Measurements from ENCODE around the gene EIF3L.

The EIF3L gene

DNA sequence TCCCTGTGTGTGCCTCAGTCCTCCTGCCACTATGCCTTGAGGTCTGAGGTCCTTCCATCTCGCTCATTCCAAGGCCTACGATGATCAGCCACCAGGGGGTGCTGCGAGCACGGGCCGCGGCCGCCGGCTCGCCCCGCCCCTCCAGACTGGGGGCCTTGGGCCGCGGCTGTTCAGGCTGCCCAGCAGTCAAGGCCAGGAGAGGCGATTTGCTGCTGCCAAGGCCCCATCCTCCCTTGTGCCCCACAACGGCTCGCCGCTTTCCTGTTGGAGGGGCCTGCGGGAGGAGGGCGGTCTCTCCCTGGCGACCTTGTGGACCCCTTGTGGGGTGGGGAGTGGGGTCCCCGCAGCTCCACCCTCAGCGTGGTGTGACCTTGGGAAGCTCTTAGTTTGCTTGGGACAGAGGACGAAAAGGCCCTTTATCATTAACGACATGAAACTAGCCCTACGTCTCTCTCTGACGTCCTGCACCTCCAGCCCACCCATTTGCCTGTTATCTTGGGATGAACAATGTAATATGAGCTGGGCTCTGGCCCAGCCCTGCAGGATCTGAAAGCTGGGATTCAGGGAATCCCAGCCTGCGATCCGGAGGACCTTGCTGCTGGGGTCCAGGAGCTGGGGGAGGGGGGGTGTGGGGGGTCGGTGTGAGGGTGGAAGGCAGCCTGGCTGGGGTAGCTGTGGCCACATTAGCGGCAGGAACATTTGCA lies 31.4 kb upstream of the EIF3L start:
- DNase-seq = peak; percentile 96

DNA sequence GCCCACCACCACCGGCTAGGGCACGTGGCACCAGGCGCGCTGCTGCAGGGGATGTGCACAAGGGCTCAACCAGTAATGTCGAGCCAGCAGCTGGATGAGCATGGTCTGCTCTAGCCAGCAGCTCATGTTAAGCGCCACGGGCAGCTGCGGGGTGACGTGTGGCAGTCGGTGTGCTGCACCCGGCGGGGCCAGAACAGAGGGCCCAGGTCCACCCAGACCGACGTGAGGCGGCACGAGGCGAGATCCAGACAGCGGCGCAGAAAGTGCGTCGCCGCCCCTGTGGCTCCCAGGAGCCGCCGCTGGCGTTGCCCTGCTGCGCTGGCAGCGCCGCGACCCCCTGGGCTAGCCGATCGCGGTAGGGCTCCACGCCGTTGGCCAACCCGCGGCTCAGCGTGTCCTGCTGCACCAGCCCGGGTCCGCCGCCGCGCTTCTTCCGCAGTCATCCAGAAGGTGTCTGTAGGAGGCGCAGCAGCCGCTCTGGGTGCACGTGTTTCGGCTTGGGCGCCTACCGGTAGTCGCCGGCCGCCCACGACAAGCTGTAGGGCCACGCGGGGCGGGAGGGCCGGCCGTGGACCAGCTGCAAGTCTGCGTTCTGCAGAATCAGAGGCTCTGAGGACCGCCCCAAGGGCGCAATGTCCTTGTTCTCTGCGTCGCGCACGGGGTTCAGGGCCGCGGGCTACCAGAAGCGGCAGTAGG lies 30.7 kb upstream of the EIF3L start:
- DNase-seq = peak; percentile 86

DNA sequence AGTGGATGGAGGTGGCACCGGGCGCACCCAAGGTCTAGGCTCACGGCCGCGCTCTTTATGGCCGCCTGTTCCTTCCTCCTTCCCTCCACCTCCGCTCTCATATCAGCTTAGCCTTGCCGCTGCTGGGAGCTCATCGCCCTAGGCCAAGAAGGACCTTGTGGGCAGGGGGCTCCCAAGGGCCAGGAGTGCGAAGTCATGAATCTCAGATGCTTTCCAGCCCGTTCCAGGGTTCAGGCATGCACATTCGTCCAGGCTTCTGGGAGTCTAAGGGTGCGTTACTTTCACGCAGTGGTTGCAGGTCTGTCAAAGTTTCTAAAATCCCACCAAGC lies 30.1 kb upstream of the EIF3L start:
- no peak for DNase-seq

DNA sequence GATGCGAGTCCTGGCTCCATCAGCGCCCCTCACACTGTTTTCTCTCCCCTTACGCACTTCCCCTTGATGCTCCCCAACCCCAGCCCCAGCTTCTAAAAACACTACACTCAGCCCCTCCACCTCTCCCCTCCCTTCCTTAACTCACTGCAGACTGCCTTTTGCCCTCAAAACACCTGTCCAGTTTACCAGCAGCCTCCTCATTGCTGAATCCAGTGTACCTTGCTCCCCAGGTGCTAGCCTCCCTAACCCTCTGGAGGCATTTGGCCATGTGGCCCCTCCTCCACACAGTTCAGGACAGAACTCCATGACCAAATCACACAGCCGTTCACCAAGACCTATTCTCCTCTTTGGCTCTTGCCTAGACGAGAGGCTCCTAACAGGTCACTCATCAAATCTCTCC lies 28.9 kb upstream of the EIF3L start:
- no peak for DNase-seq

DNA sequence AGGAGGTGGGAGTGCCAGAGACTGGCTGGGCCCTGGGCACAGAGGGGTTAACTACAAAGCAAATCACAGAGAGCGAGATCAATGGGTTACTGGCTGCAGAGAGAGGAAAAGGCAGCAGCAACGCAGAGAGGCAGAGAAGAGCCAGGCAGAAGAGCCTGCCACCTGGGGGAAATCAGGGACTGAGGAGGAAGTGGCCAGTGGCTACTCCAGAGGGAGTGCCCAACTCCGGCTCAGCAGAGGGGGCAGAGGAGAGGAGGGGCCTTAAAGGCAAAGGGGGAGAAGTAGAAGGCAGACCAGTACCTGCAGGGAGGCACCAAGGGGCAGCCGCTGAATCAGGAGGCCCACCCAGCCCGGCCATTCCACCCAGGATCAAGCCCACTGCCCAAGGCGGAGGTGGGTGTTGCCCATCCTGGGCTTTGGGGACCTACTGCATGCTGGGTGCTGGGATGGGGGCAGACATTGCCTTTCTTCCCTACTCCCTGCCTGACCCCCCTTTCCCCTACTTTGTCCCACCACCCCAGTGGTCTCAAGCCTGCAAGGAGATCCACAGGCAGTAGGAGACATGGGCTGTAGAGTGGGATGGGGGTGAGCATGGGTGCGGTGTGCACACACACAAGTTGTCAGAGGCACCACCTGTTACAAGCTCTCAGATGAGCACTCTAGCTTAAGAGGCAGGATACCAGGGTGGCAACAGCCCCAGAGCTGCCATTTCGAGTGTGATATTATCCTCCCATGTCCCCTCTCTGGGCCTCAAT lies 27.0 kb upstream of the EIF3L start:
- DNase-seq = no peak

DNA sequence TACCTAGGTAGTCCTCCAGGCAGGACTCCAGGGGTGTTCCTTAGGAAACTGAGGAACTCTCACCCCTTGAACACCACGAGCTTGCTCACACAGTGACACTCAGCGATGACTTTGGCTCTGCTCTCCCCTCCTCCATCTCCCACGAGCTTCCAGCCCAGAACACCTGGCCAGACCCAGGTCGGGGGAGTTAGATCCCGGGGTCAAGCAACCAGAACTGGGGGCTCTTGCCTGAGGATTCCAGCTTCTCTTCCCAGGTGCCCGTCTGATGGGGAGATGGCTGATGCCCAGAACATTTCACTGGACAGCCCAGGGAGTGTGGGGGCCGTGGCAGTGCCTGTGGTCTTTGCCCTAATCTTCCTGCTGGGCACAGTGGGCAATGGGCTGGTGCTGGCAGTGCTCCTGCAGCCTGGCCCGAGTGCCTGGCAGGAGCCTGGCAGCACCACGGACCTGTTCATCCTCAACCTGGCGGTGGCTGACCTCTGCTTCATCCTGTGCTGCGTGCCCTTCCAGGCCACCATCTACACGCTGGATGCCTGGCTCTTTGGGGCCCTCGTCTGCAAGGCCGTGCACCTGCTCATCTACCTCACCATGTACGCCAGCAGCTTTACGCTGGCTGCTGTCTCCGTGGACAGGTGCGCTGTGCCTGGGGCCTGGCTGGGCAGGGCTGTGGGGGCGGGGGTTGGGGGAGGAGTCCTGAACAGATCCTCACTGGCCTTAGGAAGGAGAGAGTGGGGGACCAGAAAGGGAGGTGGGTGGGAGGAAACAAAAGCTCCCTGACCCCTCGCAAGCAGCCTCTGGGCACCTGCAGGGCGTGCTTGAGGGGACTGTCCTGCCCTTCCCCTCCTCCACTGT lies 25.9 kb upstream of the EIF3L start, which contains the start of gene GALR3:
Gene GALR3 (plus strand): TSS at position 249 of the 852 bp plus-strand sequence. CDS start 25 bp downstream, at position 274.
- no peak for DNase-seq

DNA sequence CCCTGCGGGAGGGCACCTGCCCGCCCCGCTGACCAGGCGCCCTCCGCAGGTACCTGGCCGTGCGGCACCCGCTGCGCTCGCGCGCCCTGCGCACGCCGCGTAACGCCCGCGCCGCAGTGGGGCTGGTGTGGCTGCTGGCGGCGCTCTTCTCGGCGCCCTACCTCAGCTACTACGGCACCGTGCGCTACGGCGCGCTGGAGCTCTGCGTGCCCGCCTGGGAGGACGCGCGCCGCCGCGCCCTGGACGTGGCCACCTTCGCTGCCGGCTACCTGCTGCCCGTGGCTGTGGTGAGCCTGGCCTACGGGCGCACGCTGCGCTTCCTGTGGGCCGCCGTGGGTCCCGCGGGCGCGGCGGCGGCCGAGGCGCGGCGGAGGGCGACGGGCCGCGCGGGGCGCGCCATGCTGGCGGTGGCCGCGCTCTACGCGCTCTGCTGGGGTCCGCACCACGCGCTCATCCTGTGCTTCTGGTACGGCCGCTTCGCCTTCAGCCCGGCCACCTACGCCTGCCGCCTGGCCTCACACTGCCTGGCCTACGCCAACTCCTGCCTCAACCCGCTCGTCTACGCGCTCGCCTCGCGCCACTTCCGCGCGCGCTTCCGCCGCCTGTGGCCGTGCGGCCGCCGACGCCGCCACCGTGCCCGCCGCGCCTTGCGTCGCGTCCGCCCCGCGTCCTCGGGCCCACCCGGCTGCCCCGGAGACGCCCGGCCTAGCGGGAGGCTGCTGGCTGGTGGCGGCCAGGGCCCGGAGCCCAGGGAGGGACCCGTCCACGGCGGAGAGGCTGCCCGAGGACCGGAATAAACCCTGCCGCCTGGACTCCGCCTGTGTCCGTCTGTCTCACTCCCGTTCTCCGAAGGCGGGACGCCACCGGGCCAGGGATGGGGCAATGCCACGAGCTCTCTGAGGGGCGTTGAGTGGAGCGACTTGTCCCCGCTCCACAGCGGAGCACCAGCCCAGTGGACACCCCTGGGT lies 24.3 kb upstream of the EIF3L start:
- DNase-seq = peak; percentile 64

DNA sequence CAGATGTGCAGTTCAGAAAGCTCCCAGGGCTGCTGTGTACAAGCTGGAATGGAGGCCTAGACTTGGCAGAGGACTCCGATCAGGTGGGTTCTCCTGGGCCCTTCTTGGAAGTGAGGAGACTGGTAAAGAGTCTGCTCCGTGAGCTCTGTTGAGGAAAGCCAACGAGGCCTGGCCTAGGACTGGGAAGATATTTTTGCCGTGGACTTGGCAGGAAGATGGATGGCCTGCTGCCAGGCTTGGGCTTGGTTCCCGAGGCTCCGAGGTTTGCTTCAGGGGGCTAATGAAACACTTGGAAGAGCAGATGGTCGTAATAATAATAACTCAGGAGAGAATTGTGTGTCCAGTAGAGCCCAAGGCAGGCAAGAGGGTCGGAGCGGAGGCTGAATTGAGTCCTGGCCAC lies 22.2 kb upstream of the EIF3L start:
- DNase-seq = no peak

DNA sequence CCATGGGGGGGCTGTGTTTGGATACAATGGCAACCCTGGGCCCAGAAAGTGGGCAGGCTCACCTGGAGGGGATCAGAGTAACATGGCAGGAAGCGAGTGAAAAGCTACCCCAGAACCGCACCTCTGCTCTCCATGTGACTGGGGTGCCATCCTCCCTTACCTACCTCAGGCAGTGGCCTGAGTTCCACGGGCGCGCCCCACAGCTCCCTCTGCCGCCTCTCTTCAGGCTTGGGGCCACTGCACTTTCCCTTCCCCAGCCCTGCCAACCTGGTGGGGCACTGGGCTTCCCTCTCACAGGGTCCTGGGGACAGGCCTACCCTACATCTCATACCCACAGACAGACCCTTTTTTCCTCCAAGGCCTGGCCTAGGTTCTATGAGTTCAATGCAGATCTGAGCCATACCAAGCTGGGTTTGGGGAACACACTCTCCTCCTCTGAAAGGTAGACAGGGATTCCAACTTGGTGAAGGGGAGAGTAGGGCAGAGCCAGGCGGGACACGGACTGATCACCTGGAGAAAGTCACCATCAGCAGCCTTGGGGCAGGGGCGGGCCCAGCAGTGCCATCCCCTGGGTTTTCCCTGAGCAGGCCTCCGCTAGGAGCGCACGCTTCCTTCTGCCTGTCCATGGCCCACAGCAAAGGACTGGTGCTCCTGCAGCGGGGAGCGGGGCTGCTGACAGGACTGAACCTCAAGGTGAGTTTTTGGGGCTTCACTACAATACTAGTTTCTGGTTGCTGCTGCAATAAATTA lies 19.0 kb upstream of the EIF3L start:
- no peak for DNase-seq

DNA sequence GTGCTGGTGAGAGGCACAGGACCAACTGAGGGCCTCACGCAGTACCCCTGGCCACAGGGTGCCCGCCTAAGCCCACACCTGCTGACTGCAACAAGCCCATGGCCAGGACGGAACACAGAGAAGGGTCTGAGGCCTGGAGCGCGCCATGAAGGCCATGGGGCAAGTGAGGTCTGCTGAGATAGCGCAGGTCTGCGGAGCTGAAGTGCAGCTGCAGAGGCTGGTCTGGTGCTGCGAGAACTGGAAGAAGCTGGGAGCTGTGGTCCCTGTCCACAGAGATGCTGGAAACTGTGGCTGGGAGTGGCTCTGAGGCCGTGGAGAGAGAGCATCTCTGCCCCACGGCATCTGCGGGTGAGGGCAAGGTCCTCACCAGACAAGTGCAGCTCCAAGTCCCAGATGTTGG lies 17.7 kb upstream of the EIF3L start:
- no peak for DNase-seq

DNA sequence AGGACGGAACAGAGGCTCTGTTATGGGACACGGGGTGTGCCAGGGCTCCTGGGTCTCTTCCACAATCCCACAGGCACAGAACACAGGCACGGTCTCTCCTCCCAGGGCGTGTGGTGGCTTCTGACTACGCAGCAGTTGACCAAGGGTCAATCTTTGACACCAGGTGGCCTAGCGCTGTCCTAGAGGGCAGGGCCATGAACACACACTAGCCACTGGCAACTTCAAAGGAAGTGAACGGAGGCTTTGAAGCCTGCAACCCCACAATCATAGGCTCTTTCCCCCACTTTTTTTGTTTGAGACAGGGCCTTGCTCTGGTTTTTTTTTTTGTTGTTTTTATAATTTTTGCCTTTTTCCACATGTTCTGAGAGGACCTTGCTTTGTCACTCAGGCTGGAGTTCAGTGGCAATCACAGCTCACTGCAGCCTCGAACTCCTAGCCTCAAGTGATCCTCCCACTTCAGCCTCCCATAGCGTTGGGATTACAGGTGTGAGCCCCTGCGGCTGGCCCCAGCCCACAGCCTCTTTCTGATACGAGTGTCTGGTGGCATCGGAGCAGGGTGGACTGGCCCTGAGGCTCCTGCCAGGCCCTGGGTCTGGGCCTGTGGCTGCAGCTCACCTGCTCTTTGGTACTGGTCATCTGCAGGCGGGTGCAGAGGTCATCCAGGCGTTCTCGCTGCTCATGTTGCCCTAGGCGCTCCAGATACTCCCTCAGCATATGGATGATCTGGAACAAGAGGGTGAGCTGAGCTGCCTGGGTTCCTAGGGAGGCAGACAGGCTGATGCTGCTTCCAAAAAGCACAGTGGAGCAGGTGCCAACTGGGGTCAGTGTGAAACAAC lies 17.0 kb upstream of the EIF3L start:
- DNase-seq = no peak

DNA sequence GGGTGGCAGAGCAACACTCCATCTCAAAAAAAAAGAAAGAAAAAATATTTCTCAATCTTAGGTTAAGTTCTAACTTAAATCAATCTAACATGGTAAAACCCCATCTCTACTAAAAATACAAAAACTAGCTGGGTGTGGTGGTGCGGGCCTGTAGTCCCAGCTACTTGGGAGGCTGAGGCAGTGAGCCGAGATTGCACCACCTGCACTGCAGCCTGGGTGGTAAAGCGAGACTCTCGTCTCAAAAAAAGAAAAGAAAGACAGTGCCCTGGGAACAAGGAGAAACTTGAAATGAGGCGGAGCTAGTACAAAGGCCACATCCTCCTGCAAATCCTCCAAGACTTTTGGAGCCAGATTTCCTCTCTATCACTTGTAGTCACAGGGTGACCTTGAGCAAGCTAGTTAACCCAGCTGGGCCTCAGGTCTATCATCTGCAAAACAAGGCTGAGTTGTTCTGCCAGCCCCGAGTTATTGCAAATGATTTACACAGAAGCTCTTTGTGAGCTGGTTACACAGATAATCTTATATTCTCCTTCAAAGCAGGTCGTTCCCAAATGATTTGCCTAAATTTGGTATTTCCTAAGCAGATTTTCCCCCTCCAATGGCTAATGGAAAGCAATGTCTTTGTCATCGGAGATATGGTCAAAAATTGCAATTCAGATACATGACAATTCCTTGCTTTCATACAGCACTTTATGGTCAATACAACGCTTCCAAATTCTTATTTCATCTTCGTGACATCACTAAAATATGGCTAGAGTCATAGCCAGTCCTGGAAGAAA lies 7.0 kb upstream of the EIF3L start:
- DNase-seq = no peak

DNA sequence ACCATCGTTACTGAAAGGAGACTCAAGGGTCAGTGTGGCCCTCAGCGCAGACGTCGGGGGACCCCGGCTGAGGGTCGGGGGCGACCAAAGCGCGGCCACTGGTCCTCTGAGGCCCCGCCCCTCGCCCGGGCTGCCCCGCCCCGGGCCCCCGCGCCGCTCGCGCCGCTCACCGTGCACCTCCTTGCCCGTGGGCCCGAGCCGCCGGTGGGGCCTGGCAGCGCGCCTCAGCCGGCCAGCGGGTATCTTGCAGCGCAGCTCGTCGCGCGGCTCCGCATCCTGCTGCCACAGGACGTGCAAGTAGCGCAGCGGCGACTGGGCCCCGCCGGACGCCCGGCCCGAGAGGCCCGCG lies 5.5 kb upstream of the EIF3L start:
- no peak for DNase-seq

DNA sequence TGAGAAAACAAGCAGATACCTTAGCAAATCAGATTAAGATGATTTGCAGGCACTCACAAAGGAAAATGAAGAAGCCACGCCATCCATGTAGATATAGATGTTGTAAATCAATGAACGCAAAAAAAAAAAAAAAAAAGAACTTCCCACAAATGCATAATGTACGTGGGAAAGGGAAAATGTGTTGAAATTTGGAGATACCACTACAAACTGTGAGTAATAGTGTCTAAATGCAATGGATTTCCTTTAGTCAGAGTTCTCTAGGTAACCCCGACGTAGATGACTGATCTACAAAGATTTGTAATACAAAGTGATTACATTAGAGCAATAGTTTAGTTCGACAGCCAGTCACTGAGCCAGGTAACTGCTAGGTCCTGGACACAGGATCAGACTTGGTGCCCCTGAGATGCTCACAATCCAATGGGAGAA lies 4.3 kb upstream of the EIF3L start:
- no peak for DNase-seq

DNA sequence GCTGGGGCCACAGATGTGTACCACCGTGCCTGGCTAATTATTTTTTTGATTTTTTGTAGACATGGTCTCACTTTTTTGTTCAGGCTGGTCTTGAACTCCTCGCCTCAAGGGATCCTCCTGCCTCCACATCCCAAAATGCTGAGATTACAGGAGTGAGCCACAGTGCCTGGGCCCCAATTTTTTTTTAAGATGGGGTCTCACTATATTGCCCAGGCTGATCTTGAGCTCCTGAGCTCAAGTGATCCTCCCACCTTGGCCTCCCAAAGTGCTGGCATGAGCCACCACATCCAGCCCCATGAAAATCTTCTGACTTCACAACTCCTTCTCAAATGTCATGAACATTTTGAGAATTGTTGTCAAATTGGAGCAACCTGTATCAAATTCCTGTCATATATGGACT lies 2.8 kb upstream of the EIF3L start:
- DNase-seq = no peak

DNA sequence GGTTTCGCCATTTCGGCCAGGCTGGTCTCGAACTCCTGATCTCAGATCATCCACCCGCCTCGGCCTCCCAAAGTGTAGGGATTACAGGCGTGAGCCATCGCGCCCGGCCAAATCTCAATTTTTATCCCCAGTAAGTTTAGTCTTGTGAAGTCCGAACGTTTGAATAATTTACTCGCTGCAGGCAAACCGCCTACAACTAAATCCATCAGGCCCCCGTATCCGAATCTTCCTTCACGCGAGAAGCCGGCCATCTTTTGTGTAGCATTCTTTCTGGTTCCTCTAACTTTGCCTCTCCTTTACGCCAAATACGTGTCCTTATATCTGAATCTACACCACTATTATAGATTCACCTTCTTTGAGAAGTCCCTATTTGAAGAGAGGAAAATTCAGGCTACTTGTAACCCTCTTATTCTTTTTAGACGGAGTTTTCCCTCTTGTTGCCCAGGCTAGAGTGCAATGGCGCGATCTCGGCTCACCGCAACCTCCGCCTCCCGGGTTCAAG lies 581 bp upstream of the EIF3L start:
- DNase-seq = peak; percentile 58

DNA sequence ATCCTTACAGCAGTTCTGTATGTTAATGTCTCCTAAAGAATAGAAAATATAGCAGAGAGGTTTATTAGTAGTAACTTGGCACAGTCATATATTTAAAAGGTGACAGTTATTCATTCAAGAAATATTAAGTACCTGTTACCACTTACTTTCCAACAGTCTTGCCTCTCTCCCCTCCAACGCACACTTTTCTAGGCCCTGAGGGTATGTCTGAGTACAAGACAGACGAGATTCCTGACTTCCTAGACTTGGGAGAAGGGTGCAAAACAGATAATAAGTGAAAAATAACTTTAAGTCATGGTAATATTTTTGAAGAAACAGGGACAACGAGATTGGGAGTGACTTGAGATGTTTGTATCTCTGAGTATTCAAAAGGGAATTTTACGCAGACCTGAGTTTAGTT lies 1.6 kb downstream of the EIF3L start:
- DNase-seq = no peak

DNA sequence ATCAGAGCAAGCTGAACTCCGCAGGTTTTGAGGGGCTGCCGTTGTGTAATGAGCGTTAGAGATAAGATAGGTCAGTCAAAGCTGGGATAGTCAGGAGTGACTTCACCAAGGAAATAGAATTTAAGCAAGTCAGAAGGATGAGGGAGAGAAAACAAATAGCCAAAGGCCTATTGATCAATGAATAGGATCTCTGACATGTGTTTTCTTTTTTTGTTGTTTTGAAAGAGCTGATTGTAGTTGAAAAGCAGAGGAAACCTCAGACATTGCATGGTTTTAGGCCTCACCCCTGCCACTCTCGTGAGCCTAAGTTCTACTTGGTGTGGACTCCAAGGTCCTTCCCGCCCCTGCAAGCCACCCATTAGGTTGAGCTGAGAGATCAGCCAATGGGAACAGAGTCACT lies 3.2 kb downstream of the EIF3L start:
- DNase-seq = no peak

DNA sequence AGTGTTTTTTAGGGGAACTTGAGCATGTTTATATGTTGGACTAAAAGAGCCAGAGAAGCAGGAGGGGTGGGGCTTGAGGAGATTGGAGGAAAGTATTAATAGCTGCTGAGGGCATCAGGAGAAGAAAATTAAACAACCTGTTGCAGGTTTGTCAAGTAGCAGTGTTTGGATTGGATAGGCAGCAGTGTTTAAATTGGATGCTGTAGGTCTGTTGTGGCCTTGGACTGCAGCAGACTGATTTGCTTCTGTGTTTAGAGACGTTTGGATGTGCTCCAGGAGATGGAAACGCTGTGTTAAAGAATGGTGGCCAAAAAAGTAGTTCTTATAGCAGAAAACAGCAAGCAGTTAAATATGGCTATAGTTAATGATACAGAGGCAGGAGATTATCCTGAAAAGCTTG lies 5.7 kb downstream of the EIF3L start:
- DNase-seq = no peak

All from activated CD8-positive, alpha-beta memory T cell treated with anti-CD3 and anti-CD28 coated beads for 24 hours (primary cell).